Measurements from ENCODE around the gene TMEM178A.

- TF ChIP-seq CTCF (IDR thresholded peaks at IDR 0.05) (no peak), POLR2AphosphoS5 (IDR thresholded peaks at IDR 0.05) (no peak)
Observed at GRCh38 chr2:39720970-39721369, 55.3 kb downstream of the TMEM178A start.

Data from sigmoid colon (tissue), 4 donors.